SHP77 (cell line): Measurements from ENCODE around the gene RASA1.
"Not testable (repeated sequence)": the region's sequence is repeated elsewhere in the genome, so short reads cannot be mapped to it uniquely, and the experiment has no call there.

Experiments used
- DNase-seq, 2 experiments: peaks; one replicate each; lab custom pipeline; 2025; lab: John Stamatoyannopoulos, UW

The RASA1 gene

DNA sequence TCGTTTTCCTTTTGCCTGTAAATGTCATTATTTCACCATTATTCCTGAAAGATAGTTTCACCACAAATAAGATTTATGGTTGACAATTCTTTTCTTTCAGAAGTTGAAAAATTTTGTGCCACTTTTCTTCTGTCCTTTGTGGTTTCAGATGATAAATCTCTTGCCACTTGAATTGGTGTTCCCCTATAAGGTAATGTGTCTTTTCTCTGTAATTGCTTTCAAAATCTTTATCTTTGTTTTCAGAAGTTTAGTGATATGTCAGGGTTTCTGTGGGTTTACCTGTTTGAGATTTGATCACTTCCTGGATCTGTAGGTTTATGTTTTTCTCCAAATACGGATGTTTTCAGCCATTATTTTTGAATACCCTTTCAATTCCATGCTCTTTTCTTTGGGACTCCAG, 14.6 kb downstream of the RASA1 start:
- no peak for DNase-seq

DNA sequence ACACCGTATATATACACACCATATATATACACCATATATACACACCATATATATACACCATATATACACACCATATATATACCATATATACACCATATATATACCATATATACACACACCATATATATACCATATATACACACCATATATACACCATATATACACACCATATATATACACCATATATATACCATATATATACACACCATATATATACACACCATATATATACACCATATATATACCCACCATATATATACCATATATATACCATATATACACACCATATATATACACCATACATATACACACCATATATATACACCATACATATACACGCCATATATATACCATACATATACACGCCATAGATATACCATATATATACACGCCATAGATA, 19.6 kb downstream of the RASA1 start:
- not testable (repeated sequence) for DNase-seq

DNA sequence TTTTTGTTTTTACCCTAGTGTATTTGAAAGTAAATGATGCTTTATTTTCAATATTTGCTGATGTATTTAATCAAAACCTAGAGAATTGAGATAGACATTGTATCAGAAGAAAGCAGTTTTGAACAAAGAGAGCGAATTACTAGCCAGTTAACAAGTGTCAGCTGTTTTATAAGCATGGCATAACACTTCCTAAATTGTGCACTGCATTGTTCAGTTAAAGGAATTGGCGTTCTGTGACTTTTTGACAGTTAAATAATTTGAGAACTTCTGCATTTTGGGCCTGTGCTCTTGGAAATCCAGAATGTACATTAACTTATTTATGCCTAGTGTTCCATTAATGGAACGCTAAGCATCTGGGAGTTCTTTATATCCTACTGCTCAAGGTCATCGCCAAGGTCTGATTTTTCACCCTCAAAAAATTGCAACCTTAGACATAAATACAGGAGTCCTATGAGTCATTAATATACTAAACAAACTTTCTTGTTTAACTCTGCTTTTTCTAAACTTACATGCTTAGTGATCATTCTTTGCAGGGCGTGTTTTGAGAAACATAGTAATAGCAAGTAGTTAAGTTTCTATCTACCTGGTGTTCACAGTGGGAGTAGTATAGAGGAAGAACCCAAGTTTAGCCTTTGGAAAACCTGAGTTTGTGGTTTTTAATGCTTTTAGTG, 31.1 kb downstream of the RASA1 start:
- no peak for DNase-seq

DNA sequence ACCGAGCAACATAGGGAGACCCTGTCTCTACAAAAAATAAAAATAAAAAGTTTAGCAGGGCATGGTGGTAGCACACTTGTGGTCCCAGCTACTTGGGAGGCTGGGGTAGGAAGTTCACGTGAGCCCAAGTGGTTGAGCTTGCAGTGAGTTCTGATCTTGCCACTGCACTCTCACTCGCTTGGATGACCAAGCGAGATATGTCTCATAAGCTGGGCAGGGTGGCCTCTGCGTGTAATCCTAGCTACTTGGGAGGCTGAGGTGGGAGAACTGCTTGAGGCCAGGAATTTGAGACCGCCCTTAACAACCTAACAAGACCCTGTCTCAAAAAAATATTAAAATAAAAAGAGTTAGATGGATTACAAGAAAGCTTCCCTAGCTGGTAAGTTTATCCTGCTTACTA, 32.5 kb downstream of the RASA1 start:
- no peak for DNase-seq

DNA sequence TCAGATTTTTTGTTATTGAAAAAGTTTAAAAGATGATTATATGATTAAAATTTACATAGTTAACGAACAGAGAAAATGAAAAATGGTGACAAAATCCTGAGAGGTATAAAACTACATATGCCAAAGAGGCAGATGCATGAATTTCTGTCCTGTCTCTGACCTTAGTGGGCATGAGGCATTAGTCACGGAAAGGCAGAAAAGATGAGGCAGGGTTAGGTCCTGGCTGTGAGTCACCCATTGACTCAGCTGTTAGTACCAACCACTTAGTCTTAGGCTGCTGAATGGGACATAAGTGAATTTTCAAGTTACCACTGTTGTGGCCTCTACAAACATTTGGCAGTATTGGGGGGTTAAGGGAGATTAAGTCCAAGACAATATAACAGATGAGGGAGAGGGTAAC, 33.1 kb downstream of the RASA1 start:
- peak in 1 of 2 experiments; percentile 9 for DNase-seq

DNA sequence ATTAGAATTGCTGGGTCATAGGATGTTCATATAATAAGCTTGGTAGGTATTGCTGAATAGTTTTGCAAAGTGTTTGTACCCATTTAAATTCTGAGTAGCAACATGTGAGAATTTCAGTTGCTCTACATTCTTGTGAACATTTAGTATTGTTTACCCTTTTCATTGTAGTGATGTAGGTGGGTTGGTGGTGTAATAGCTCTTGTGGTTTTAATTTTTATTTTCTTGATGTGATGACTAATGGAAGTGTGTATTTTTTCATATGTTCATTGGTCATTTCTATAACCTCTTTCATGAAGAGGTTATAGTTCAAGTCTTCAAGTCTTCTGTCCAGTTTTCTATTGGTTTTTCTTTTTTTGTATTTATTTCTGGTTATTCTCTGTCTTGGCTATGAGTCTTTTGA, 34.4 kb downstream of the RASA1 start:
- DNase-seq = no peak

DNA sequence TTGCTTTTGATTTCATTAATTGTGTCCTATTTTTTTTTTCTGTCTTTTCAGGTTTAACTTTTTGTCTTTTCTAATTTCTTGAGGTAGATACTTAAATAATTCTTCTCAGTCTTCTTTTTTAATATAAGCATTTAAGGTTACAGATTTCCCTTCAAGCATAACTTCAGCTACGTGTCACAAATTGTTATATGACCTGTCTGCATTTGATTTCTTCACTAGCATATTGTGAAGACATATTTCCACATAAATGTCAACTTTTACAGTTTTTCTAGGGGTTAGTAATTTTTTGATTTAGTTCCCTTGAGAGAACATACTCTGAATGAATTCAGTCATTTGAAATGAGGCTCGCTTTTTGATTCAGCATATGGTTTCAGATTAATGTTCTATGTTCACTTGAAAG, 35.6 kb downstream of the RASA1 start:
- DNase-seq = no peak

DNA sequence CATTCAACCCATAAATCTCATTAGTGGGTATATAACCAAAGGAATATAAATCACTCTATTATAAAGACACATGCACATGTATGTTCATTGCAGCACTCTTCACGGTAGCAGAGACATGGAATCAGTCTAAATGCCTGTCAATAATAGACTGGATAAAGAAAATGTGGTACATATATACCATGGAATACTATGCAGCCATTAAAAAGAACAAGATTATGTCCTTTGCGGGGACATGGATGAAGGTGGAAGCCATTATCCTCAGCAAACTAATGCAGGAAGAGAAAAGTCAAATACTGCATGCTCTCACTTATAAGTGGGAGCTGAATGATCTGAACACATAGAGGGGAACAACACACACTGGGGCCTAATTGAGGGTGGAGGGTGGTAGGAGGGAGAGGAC, 38.4 kb downstream of the RASA1 start:
- not testable (repeated sequence) for DNase-seq

DNA sequence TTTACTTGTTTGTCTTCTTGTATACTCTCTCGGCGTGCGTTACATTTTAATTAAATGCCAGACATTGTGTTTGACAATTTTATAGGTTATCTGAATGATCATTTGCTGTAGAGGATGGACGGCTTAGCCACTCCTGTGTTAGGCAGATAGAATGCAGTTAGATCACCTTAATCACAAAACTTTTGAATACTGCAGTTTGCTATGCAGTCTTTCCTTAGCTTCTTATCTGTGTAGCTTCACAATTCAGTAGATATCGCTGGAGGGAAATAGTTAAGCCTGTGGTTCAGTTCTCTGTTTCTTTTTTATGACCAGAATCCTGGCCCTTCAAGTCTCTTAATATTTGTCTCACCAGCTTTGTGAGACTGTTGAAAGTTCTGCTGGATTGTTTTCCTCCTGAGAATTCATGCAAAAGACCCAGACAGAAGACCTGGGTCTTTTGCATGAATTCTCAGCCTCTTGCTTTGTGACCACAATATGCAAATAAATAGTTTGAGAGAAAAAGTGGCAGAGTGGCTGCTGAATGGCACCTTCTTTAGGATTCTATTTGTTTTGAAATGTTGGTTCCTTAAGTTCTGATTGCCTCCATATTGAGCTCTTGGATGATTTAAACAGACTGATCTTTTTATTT, 40.2 kb downstream of the RASA1 start:
- DNase-seq = no peak

DNA sequence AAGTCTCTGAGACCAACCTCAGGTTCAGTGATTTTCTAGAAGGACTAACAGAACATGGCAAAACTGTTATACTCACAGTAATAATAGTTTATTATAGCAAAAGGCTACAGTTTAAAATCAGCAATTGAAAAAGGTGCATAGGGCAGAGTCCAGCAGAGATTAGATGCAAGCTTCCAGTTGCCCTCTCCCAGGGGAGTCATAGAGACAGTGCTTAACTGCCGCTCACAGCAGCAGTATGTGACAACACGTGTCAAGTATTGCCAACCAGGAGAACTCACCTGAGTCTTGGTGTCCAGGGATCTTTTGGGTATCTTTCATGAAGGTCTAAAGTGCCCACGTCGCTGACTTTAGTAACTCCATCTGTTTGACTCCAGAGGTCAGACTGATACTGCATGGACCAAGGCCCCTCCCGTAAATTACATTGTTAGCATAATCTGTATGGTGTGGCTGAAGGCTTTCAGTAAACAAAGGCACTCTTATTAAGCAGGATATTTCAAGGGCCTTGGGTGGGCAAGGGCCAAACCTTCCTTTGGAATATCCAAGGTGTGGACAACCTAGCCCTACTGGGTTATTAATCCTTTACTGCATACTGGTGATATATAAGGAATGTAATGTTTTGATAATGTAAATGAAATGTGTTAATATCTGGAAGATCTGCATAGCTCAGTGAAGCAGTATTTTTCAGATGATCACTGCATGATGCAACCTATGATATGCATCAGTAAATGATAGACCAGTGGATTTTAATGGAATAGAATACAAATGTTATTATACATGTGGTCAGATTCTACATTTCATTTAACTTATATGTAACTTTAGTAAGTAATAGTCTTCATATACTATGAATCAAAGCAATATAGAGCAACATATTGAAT, 44.0 kb downstream of the RASA1 start:
- DNase-seq = no peak

DNA sequence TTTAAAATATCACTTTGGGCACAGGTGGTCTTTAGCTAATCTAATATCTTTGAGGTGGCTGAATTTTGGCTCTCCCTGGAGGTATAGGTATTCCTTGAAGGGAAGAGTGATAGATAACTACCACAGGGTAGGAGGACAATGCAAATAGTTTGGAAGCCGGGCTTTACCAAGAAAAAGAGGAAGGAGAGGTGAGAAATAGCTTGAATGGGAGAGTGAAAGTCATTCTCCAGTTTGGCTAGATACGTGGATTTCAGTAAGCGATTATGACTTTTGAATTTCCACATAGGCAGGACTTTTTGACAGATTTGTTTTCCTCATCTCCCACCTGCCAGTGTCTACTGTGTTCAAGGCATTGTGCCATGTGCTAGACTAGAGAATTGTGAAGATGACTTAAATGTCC, 45.5 kb downstream of the RASA1 start:
- DNase-seq = no peak

DNA sequence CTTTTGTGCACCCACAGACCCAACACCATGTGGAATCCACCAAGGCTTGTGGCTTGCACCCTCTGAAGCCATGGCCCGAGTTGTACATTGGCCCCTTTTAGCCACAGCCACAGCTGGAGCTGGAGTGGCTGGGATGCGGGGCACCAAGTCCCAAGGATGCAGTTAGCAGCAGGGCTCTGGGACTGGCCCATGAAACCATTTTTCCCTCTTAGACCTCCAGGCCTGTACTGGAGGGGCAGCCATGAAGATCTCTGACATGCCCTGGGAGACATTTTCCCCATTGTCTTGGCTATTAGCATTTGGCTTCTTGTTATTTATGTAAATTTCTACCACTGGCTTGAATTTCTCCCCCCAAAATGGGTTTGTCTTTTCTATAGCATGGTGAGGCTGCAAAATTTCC, 51.8 kb downstream of the RASA1 start:
- no peak for DNase-seq

DNA sequence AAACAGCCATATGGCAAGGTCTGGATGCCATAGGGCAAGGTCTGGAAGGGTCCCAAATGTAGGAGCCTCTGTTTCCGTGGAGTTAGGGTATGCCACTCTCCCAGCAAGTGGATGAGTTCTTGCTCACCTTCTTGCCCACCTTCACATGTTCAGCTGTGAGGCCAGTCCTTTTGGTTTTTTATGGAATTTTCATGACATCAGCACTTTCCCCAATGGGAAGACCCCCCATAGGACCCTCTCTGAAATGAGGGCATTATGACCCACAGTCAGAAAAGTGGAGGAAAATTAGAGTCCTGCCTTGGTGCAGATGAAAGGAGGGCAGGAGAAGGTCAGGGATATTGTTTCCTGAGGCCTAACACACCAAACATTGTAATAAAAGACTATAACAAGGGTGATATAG, 53.9 kb downstream of the RASA1 start:
- no peak for DNase-seq

DNA sequence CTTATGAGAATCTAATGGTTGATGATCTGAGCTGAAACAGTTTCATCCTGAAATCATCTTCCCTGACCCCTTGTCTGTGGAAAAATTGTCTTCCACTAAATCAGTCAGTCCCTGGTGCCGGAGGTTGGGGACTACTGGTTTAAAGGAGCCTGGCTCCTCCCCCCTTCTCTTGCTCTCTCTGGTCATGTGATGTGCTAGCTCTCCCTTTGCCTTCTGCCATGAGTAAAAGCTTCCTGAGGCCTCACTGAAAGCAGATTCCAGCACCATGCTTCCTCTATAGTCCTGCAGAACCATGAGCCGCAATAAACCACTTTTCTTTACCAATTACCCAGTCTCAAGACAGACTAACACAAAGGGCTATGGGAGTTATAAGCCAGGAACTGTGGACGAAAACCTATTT, 54.7 kb downstream of the RASA1 start:
- no peak for DNase-seq

DNA sequence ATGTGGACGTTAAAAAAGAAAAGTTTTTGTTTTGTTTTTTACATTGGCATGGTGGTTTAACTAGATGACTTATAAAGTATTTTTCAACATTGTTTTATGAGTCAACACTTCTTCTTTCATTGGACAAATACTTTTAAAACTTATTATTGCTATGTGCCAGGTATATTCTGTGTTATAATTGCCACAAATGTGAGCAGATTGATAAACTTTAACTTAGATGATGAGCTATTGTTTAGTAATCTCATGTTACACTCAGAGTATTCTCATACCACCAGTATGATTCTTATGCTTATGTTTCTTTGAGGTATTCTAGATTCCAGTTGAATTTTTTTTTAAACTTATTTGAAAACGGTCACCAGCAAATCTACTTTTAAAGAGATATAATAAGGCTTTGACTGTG, 60.3 kb downstream of the RASA1 start:
- no peak for DNase-seq

DNA sequence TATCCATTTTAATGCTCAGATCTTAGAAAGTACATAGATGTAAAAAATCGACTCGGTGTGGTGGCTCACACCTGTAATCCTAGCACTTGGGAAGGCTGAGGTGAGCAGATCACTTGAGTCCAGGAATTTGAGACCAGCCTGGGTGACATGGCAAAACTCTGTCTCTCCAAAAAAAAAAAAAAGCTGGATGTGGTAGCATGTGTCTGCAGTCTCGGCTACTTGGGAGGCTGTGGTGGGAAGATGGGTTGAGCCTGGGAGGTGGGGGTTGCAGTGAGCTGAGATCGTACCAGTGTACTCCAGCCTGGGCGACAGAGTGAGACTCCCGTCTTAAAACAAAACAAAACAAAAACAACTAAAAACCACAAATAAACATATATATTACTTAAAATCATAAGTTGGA, 61.4 kb downstream of the RASA1 start:
- DNase-seq = no peak

DNA sequence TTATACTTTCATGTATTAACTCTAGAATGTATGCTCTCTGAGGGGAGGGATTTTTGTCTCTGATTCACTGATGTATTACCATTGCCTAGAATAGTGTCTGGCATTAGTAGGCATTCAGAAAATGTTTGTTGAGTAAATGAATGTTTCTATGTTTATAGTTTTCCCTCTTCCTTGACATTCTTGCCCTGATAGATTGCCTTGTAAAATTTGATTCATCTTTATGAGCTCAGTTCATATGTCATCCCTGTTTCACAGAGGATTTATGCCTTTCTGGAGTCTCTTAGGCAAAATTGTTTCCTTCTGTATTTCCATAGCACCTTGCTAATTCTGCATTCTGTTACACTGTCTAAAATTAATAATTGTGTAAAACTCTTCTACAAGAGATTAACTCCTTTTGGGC, 72.3 kb downstream of the RASA1 start:
- no peak for DNase-seq

DNA sequence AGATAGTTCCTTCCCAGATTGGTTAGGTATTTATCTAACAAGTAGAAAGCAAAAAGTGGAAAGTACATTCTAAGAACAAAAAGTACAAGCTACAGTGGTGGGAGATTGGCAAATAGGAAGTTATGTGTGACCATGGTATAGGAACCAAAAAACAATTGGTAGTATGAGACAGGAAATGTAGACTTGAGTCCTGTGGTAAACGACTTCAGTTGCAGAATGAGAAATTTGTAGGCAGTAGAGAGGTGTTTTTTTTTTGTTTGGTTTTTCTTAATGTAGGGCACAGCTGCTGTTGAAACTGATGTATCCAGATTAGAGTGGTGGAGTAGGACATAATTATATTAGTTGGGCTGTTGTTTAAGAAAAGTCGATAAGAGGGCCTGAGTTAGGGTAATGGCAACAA, 73.0 kb downstream of the RASA1 start:
- no peak for DNase-seq

DNA sequence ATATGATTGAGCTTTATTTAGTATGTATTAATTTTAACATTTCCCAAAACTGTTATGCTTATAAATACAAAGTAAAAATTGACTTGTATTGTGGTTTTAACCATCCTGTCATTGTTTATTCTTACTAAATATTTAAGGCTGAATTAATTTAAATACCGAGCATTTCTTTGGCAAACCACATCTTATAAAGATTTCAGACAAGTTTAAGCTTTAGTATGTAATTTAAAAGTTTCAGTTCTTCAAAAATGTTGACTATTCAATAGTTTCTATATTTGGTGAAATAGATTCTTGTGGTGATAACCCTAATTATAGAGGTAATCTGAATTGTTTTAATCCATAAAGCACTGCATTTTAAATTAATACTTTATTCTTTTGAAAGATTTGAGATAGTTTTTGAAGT, 79.6 kb downstream of the RASA1 start:
- no peak for DNase-seq

DNA sequence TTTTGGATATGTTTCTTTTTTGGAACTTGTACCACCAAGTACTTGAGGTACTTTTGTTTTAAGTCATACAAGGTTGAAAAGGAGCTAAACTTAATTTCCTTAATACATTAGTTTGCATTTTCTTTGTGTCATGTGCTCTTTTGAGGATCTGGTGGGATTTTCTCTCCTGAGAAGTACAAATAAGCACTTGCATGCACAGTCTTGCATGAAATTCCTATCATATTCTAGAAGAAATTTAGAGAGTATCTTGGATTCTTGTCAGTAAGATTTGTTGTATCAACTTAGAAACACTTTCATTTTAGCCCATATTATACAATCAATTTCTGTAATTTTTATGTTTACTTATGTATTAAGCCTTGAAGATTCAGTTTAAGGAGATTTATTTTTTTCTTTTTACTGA, 80.2 kb downstream of the RASA1 start:
- DNase-seq = no peak

DNA sequence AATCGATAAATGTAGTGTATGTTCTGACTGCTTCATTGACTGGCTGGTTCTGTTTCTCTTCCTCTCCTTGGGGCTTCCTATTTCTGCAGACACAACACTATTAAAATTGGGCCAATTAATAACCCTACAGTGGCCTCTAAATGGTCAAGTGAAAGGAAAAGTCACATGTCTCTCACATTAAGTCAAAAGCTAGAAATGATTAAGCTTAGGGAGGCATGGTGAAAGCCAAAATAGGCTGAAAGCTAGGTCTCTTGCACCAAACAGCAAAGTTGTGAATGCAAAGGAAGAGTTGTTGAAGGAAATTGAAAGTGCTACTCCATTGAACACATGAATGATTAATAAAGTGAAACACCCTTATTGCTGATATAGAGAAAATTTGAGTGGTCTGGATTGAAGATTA, 86.8 kb downstream of the RASA1 start:
- DNase-seq = no peak

DNA sequence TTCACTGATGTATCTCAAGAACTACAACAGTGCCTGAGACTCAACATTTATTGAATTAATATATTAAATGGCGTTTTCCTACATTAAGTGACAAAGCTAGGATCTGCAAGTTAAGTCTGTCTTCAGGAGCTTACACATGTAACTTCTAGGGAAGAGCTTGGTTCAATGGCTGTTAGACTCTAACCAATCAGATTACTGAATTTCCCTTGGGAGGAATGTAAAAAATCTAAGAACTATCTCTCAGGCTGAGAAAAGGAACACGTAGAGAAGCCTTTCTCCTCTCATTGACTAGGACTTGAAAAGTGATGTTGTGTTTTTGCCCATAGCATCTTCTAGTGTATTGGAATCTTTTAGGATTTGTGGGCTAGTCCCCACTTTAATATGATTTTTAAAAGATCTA, 91.4 kb downstream of the RASA1 start:
- DNase-seq = no peak

DNA sequence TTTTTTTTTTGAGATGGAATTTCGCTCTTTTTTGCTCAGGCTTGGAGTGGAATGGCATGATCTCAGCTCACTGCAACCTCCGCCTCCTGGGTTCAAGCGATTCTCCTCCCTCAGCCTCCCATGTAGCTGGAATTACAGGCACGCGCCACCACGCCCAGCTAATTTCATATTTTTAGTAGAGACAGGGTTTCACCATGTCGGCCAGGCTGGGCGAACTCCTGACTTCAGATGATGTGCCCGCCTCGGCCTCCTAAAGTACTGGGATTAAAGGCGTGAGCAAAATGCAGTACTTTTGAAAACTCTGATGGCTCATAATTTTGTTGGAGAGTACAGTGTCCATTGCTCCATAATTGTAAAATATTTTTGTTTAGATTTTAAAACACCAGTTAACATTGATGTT, 92.4 kb downstream of the RASA1 start:
- DNase-seq = no peak
